Measurements from ENCODE around the gene PRXL2C.
"Not testable (repeated sequence)": the region's sequence is repeated elsewhere in the genome, so short reads cannot be mapped to it uniquely, and the experiment has no call there.

PRXL2C gene, protein sequence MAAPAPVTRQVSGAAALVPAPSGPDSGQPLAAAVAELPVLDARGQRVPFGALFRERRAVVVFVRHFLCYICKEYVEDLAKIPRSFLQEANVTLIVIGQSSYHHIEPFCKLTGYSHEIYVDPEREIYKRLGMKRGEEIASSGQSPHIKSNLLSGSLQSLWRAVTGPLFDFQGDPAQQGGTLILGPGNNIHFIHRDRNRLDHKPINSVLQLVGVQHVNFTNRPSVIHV

DNA sequence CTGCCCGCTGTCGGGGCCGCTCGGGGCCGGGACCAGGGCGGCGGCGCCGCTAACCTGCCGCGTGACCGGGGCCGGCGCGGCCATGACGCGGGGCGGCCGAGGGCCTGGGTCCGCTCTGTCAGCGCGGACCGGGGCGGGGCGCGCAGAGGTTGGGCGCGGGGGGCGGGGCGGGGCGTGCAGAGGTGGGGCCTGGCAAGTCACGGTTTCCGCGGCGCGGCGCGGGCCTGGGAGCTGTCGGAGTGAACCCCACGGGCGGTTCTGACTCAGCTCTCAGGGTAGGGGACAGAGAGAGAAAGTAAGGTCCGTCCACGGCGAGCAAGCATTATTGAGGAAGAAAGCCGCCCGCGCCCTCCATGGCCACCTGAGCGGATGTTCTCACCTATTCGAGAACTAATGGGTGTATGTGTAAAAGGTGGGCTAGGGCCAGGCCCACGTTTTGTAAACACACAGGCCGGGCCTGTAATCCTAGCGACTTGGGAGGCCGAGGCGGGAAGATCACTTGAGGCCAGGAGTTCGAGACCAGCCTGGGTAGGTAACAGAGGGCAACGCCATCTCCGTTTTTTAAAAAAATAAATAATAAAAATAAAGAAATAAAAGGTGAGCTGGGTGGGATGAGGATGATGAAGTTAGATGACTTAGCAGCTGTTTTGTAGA lies at the start of gene PRXL2C:
PRXL2C (minus strand) TSS at position 120 of the 654 bp plus-strand sequence; CDS start at position 84, 36 bp downstream.
- peak; percentile 84 to 85 for DNase-seq

DNA sequence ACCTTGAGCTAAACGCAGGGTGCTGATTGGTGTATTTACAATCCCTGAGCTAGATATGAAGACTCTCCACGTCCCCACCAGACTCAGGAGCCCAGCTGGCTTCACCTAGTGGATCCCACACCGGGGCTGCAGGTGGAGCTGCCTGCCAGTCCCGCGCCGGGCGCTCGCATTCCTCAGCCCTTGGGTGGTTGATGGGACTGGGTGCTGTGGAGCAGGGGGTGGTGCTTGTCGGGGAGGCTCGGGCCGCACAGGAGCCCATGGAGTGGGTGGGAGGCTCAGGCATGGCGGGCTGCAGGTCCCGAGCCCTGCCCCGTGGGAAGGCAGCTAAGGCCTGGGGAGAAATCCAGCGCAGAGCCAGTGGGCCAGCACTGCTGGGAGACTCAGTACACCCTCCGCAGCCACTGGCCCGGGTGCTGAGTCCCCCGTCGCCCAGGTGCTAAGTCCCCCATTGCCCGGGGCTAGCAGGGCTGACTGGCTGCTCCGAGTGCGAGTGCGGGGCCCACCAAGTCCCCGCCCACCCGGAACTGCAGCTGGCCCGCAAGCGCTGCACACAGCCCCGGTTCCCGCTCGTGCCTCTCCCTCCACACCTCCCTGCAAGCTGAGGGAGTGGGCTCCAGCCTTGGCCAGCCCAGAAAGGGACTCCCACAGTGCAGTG lies 45.7 kb upstream of the PRXL2C start:
- not testable (repeated sequence) for DNase-seq

DNA sequence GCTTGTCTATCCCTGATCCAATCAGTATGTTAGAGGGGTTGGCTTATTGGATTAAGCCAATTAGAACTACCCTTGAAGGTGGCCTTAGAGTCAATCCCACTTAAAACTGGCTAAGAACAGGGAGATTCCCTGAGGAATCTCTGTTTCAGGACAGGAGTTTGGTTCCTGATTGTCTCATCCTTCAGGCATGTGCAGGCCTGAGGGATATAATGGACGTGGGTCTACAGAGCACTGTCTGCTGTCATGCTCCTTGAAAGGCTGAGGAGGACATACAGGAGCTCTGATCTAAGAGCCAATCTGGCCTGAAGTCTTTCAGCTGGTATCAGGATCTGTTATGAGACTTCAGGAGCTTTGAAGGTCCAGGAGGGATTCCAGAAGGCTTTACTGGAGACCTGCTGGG lies 36.2 kb upstream of the PRXL2C start:
- DNase-seq, result no peak

DNA sequence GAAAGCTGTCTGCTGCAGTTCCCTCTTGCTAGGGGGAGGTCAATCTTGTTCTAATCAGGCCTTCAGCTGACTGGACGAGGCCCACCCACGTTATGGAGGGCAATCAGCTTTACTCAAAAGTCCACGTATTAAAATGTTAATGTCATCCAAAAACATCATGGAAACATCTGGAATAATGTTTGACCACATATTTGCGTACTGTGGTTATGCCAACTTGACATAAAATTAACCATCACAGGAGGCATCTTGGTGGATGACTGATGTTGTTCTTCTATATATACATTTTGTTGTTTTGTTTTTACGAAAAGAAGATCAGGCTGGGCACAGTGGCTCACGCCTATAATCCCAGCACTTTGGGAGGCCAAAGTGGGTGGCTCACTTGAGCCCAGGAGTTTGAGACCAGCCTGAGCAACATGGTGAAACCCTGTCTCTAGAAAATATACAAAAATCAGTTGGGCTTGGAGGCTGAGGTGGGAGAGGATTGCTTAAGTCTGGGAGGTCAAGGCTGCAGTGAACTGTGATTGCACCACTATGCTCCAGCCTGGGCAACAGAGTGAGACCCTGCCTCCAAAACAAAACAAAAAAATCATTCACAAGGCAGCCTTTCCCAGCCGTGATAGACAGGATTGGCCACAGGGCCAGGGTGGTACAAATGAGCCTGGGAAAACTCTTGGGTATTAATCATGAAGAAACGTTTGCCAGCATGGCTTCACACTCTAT lies 33.8 kb upstream of the PRXL2C start:
- no peak for DNase-seq

DNA sequence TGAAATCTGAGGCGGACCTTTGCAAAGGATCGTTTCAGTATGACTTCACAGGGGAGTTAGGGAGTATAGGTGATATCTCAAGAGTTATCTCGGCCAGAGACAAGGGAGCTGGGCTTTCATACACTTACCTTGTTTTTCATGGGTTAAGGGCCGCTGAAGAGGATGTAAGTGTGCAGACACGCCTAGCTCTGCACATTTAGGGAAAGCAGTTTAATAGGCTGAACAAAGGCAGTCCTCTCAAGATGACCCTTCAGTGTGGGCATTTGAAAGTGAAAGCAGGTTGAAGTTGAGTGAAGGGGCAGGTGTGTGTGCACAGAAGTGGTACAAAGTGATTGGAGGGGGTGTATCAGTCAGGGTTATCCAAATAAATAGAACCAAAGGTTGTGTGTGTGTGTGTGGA lies 33.1 kb upstream of the PRXL2C start:
- DNase-seq, result no peak

DNA sequence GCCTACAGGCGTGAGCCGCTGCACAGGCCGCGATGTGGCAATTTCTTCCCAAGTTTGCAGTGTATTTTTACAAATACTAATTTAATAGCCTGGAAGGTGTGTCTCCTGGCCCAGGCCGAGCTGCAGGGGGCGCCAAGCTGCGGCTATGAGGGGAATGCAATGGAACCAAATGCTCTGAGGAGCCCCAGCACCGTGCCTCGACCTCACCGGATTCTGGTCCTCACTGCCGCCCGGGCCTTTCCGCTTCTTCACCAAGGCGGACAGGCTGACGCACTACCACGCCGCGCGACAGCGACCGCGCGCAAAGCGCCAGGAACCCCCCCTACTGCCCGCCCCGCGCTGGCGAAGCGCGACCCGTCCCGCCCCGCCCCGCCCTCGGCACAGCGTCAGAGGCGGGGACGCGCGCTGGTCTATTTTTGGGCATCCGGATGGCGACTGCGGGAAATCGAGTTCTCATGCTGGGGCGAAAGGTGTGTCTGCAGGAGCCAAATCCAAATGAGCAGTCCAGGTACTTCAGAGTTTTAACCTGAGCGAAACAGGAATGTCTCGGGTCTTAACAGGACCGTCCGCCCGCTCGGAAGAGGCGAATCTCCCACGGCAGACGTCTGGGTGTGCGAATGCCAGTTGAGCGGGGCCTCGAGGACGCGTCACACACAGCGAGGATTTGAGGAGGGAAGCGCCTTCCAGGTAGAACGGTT lies 31.7 kb upstream of the PRXL2C start:
- DNase-seq, result peak; percentile 68

DNA sequence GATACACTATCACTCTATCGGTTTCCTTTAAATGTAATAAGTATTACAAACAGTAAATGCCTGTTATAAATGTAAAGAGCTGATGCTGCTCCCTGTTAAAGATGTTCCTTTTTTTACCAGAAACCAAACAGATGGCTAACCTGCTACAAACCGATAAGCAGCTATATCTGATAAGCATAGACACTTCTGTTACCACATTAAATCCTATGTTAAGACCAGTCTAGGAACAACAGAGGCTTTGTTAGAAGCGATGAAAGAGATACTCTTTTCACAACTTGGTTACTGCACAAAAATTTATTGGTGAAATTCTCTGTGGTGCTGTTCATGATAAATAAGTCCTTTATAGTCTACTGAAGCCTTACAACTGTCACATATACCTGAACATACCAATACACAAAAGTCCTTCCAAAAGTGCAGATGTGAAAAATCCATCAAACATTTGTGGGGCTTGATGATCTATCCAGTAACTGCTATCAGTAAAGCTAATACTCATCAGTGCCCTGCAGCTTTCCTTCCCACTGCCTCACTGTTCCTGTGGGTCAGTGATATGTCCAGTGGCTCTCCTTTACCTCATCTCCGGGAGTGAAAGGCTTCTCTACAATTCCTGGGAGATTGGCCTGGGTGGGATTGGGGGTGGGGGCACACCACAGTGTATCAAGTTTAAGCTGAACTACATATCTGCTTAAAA lies 25.8 kb upstream of the PRXL2C start:
- DNase-seq, result no peak

DNA sequence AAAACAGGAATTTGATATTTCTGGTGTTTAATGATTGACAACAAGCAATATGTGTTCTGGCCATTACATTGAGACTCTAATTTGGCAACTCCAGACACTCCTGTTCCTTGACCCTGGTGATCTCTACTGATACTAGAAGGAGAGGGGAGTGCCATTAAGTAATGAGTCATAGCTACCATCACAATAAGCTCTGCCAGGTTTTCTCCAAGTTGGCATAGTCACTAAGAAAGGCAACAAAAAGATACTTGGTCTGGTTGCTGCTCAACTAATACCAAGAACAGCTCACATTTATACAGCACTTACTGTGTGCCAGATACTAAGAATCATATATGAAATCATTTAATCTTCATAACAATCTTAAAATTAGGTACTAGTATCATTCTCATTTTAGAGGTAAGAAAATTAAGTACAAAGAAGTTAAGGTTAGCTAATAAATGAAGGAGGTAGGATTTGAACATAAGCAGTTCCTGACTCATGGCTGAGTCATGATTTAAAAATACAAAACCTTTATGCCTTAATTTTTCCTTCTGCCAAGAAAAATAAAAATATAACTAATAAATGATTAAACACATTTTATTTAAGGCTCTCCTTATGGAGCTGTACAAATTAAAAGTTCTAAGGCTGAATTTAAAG lies 19.9 kb upstream of the PRXL2C start:
- no peak for DNase-seq

DNA sequence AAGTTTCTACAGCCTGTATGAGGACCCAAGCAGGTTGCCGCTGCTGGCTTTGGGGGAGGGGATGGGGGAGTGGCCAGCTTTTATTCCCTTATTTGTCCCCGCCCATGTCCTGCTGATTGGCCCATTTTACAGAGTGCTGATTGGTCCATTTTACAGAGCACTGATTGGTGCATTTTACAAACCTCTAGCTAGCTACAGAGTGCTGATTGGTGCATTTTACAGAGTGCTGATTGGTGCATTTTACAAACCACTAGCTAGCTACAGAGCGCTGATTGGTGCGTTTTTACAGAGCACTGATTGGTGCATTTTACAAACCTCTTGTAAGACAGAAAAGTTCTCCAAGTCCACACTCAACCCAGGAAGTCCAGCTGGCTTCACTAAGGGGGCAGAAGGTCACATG lies 18.7 kb upstream of the PRXL2C start:
- not testable (repeated sequence) for DNase-seq

DNA sequence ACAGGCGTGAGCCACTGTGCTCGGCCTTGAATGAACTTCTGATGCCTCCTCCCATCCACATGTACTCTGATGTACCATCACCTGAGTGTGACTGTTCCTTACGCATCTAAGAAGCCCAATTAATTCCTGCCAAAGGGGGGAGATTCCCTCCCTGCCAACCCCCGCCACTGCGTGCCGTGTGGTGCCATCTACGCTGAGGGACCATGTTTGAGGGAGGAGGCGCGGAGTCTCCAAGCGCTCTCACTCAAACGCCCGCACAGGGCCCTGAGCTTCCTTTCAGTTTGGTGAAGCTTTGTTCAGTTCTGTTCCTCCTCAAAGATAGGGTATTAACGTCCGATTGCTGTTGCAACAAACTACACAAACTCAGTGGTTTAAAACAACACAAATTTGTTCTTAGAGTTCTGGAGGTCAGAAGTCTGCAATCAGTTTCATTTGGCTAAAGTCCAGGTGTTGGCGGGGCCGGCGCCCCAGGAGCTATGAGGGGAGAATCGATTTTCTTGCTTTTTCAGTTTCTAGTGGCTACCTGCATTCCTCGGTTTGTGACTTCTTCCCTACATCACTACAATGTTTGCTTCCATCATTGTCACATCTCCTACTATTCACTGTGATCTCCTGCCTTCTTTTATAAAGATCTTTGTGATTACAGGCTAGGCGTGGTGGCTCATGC lies 13.9 kb upstream of the PRXL2C start:
- DNase-seq, result no peak

DNA sequence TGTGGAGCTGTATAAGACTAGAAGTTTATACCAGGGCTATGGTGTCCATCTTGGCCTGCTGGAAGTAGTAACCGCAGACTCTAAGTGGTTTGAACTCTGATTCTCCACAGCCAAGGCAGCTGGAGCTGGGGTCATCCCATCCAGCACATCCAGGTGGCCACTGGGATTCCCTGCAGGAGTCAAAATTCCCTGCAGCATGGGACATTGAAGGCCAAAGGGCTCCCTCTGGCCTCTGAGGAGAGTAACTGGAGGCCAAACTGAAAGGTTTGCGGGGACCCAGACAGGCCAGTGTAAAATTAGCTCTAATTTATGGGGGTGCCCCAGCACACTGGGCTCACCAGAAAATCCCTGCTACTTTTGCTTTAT lies 12.2 kb upstream of the PRXL2C start:
- no peak for DNase-seq

DNA sequence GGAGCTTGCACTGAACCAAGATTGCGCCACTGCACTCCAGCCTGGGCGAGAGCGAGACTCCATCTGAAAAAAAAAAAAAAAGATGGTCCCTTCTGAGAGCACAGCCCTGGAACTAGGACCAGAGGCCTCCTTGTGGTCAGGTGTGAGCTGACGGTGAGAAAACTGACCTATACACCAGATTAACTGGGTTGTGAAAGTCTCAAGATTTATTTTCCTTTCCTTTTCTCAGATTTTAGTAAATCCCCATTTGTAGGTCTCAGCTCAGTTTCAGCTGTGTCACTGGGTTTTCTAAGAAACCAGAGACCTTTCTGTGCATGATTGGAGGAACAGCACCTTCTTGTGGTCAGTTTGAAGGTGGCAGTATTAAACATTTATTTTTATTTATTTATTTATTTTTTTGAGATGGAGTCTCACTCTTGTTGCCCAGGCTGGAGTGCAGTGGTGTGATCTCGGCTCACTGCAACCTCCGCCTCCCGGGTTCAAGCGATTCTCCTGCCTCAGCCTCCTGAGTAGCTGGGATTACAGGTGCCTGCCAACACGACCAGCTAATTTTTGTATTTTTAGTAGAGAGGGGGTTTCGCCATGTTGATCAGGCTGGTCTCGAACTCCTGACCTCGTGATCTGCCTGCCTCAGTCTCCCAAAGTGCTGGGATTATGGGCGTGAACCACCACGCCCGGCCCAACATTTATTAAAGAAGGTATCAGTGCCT lies 11.7 kb upstream of the PRXL2C start:
- not testable (repeated sequence) for DNase-seq

DNA sequence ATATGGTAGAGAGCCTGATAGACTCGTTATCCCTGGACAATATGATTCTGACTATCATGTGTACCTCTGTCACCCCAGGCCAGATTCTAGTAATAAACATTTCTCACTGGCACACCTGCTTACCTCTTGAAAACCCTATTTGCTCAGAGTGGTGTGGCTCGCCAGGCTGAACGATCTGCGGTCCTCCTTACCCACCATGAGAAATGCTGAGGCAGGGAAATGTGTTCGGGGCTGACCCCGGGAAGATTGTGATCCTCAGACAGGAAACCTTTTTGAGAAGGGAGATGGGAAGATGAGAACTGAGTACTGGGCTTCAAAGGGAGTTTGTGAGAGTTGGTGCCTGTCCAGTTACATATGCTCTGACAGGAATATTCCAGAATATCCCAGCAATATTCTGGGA lies 10.7 kb upstream of the PRXL2C start:
- no peak for DNase-seq

DNA sequence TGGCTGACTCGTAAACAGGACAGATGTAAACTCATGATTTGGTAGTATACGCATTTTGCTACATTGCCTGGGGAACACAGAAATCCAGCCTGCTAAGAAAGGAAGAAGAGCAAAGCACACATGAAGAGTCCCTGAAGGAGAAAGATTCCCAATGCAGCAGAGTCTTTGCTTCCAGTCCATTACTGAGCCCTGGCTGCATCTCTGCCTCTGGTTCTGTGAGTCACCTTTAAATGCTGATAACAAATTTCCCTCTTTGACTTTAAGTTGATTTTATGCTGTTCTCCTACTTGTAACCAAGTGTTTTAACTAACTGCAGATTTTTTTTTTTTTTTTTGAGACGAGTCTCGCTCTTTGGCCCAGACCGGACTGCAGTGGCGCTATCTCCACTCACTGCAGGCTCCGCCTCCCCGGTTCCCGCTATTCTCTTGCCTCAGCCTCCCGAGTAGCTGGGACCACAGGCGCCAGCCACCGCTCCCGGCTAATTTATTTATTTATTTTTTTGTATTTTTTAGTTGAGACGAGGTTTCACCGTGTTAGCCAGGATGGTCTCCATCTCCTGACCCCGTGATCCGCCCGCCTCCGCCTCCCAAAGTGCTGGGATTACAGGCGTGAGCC lies 8.5 kb upstream of the PRXL2C start:
- DNase-seq, result no peak

DNA sequence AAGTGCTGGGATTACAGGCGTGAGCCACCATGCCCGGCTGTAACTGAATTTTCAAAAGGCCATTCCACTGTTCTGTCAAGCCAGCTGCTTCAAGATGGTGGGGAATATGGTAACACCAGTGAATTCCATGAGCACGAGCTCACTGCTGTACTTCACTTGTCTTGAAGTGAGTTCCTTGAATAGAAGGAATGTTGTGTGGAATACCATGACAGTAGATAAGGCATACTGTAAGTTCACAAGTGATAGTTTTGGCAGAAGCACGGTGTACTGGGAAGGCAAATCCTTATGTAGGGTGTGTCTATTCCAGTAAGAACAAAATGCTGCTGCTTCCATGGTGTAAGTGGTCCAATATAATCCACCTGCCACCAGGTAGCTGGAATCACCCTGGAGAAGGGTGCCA lies 6.6 kb upstream of the PRXL2C start:
- no peak for DNase-seq

DNA sequence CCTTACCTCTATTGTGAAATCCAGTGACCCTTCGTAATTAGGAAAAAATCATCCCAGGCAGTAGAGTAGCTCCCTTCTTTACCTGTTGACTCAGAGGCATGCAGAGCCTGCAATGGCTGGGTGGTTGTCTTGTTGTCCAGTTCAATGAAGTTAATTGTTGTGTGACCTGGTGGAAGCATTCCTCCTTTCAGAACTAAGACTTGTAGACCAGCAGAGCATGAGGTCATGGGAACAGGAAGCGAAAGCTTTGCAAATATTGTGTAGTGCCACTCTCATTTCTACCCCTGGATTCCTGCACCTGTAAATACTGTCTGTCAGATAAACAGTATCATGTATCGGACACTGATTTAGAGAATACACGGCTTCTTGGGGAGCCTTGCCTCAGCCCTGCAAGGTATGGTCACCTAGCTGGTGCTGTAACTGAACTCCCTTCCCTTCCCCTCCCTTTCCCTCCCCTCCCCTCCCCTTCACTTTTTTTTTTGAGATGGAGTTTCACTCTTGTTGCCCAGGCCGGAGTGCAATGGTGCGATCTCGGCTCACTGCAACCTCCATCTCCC lies 5.7 kb upstream of the PRXL2C start:
- DNase-seq, result no peak

DNA sequence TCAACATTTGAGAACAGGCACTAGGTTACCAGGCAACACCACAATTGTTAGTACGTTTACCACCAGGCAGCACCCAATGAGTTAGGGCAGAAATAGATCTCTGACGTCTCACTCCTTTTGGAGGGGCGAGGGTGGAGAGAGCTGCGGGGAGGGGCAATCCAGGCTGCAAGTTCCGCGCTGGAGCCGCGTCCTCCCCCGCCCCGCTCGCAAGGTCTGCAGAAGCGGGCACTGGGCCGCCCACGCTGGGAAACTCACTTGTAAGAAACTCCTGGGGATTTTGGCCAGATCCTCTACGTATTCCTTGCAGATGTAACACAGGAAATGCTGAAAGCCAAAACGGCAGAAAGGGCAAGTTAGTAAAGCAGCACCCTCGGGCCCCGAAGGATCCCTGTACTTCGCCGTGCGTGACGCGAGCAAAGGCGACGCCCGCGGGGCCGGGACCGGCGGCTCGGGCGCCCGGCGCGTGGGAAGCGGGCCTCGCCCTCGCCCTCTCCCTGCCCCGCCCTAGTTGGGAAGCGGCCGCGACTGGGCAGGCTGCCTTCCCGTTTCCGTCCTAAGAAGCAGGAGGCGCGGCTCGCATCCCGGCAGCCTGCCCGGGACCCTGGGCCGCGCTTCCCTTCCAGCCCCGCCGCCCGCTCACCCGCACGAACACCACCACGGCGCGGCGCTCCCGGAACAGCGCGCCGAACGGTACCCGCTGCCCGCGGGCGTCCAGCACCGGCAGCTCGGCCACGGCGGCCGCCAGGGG lies 493 bp downstream of the PRXL2C start:
- peak; percentile 52 to 58 for DNase-seq

DNA sequence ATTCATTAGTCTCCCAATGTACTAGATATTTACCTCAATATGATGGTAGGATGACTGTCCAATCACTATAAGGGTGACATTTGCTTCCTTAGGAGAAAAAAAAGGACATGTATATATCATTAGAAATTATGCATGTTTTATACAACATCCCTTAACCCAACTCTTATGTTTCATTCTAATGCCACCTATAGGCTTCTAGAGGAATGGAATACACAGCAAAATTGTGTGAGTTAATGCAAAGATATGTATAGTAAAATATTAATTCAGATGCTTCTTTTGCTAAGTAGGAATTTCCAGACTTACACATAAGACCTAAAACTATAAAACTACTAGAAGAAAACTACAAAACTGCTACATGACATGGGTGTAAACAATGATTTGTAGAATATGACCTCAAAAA lies 3.5 kb downstream of the PRXL2C start:
- no peak for DNase-seq

All from activated CD4-positive, alpha-beta T cell treated with anti-CD3 and anti-CD28 coated beads, Interleukin-2, amount 50 U/mL, for 4 hours (primary cell).